HG03060 (cell line): ENCODE results near the gene EIF1B.

Source experiments
- ATAC-seq: cut with Tn5 transposase; IDR thresholded peaks from one replicate; pipeline ENCODE4 v1.9.1; 2021; ENCODE audit warnings: low read depth, moderate number of reproducible peaks; ENCODE audit not compliant: unreplicated experiment

EIF1B gene

DNA sequence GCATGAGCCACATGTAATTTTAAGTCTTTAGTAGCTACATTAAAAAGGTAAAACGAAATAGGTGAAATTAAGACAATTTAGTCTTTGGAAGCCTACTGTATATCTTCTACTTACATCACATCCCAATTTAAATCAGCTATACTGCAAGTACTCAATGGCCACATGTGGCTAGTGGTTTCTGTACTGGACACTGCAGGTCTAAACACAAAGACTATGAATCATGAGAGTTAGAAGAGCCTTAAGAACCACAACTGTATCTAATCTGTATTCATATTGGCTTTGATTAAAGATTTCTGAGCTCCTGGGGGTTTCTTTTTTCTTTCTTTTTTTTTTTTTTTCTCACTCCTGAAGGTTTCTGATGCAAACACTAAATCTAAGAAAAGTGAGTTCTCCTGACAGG, 2.3 kb upstream of the EIF1B start:
- no peak for ATAC-seq

DNA sequence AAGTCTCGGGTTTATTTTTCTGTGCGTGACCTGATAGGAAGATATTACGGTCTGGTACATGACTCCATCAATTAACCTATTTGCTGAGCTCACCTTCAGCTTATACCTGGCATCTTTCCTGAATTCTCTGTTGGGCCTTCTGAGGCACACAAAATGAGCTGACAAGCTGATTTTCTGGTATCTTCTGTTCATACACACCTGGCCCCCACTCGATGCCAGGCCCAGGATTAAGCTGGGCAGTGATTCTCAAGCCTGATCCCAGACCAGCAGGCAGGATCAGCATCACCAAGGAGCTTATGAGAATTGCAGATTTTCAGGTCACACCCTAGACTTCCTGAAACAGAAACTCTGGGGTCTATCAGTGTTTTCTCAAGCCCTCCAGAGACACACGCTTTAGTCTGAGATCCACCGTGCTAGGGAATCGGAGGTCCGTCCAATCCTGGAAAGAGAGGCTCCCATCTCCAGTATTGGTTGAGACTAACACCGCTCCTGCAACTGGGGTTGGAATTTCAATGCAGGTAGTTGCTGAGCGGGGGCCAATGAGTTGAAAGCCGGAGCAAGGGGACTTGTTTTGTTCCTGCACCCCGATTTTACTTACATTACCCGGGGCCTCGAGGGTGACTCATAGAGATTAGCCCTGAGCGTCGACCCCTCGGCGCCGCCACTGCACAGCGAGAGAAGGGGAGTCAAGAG, 636 bp upstream of the EIF1B start:
- no peak for ATAC-seq

GRCh38 chr3:40309925-40310695, 603 bp downstream of the EIF1B start:
- no peak for ATAC-seq

- no peak for ATAC-seq
Observed at GRCh38 chr3:40310705-40311104, 1.2 kb downstream of the EIF1B start.

GRCh38 chr3:40312661-40313226, 3.2 kb downstream of the EIF1B start:
- ATAC-seq = no peak

- no peak for ATAC-seq
Observed at GRCh38 chr3:40313975-40314860, 4.7 kb downstream of the EIF1B start.

- ATAC-seq = no peak
Observed at GRCh38 chr3:40317061-40317855, 7.8 kb downstream of the EIF1B start.

DNA sequence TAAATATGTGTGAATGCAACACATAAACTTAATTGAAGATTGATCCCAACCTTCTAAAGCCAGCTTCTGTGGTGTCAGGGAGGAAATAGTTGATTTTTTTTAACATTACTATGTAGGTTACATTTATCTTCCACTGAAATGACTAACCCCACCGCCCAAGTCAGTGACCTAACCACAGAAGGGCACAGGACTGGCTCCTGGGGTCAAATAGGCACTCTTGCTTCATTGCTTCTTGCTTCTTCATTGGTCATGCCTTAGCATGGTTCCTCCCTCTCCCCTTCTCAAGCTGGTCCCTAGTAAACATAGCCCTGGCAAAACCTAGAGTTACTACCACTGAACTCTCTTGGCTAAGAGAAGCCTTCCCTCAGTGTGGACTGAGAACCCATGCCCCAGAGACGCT, 12.3 kb downstream of the EIF1B start:
- no peak for ATAC-seq

DNA sequence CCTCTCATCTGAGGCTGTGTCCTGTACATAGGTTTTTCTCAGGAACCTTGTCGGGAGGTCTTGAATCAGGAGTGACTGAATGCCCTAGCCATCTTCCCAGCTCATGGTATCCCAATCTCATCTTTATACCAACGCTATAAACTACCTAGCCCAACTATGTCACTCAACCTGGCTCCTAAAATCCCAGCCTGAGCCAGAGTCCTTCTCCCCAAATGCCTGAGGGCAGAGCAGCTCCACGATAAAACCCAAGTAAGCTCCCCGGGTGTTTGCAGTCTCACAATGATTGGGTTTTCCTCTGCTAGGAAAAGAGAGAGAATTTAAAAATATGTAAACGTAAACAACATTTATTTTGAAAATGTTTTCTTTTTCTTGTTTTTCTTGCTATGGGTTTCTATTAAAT, 14.4 kb downstream of the EIF1B start:
- ATAC-seq = no peak

- no peak for ATAC-seq
Observed at GRCh38 chr3:40324621-40325020, 15.1 kb downstream of the EIF1B start.

DNA sequence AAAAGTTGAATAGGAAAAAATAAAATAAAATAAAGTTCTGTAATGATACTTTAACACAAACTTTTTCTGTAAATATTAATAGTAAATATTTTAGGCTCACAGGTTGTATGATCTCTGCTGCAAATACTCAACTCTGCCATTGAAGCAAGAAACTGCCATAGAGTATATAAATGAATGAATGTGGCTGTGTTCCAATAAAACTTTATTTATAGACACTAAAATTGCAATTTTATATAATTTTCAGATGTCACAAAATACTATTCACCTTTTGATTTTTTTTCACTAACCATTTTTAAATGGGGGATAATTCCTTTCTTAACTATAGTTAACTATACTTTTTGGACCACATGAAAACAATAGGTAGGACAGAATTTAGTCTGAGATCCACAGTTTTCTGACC, 16.0 kb downstream of the EIF1B start:
- no peak for ATAC-seq

DNA sequence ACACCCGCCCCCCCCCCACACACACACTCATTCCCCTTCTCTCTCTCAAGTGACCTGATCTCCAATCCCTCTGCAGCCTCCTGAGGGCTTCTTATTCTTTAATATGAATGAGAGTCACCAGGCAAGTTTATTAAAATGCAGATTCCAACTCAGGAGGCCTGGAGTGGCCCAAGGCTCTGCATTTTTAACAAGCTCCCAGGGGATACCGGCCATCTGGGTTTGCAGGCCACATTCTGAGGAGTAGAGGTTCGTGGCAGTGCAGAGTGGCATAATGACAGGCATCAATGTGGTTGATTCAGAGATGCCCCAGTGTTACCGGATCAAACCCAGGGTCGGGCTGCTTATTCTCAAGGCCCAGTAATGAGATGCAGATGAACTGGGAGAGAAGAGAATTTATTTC, 18.9 kb downstream of the EIF1B start:
- no peak for ATAC-seq

DNA sequence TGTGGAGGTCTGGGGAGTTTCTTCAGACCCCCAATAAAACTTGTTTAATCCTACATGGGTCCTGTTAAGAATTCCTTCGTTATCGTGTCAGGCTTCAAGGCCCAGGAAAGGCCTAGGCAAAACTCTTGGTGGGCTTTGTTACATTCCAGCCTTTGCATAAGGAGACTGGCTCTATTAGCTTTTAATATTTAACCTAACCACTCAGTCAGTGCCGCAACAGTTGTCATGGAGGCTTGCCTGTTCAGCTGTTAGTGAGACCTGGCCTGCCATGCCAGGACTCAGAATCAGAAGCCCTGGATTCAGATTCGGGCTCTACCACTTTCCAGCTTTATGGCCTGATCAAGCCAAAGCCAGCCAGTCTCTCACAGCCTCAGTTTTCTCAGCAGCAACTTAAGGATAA, 19.6 kb downstream of the EIF1B start:
- no peak for ATAC-seq

GRCh38 chr3:40332684-40333083, 23.2 kb downstream of the EIF1B start:
- no peak for ATAC-seq

DNA sequence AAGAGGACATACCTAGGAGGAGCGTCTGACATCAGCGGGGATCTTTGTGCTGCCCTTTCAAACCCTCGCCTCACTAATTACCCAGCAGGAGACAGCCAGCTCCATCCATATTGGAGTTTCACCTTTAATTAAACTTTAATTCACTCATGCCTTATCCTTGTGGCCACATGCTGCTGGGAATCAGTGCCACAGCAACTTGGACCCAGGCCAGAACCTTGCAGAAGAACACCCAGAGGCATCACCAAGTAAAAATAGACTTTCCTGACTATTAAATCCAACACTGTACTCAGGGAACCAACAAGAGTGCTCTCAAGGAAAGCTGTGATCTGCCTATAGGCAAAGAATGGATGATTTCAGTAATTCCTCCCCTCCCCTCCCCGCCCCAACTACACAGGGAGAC, 23.9 kb downstream of the EIF1B start:
- no peak for ATAC-seq

DNA sequence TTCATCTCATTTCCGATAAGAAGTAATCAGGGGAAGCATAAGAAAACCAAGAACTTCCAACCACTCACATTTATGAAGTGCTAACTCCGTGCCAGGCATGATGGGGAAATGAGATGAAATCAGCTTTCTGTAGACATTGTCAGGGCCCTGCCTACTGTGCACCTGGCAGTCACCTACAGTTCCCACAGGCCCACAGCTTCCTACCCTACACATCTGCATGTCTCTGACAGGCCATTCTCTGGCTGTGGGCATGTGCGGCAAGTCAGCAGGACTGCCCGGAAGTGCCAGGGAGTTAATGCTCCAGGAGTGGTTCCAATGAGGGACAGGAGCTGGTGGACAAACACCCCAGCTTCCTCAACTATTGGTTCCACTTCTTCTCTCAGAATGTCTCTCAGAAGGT, 24.3 kb downstream of the EIF1B start:
- ATAC-seq = no peak

DNA sequence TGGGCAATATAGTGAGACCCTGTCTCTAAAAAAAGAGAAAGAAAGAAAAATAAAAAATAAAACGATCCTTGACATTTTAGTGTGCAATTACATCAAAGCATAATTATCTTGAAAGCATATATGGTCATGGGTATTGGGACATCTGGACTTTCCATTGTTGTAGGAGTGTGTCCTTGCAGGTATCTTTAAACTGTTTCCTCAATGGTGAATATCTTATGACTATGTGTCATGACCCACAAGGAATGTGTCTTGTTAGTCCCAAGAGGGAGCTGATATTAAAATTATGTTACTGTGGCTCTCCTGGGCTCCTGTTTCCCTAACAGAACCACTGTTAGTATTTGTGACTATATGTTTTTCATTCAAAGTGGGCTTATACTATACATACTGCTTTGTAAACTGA, 26.6 kb downstream of the EIF1B start:
- ATAC-seq = no peak

- ATAC-seq = no peak
Observed at GRCh38 chr3:40336511-40337135, 27.1 kb downstream of the EIF1B start.
